Kidney (tissue), 14 donors: Measurements from ENCODE around the gene SPTSSA. TPM values are rescaled to one million over a fixed set of nuclear protein-coding genes. Genes with fewer than 3 reads are reported as not detected.
"Not testable (repeated sequence)": the region's sequence is repeated elsewhere in the genome, so short reads cannot be mapped to it uniquely, and the experiment has no call there.

Experiments used
- DNase-seq, 5 donors: peaks; one replicate each; pipeline ENCODE4 v3.0.0-alpha.2; 2013 to 2020
- FAIRE-seq: peaks from 2 replicates; lab custom pipeline; 2012; peaks lifted over from hg19 to GRCh38; lab: Jason Lieb, UNC
- H3K27ac ChIP-seq, 2 donors: one replicate each; pipeline ENCODE4 v1.7.0; 2013; ENCODE audit warnings: low read depth in 2 of 2, low read length in 2 of 2, inconsistent platforms in 1 of 2
- H3K27me3 ChIP-seq: one replicate; pipeline ENCODE4 v1.7.1; 2013; ENCODE audit warnings: low read length, inconsistent platforms; ENCODE audit not compliant: control insufficient read depth, insufficient read depth
- H3K36me3 ChIP-seq, 3 donors: one replicate each; pipeline versions ENCODE4 v1.7.0 to v1.7.1; 2013; ENCODE audit warnings: low read length in 3 of 3, control low read depth in 1 of 3, inconsistent platforms in 1 of 3; ENCODE audit not compliant: insufficient read depth in 3 of 3, control insufficient read depth in 2 of 3
- H3K4me1 ChIP-seq, 3 donors: one replicate each; pipeline versions ENCODE4 v1.7.0 to v1.7.1; 2013; ENCODE audit warnings: low read length in 3 of 3, inconsistent platforms in 1 of 3, low read depth in 1 of 3; ENCODE audit not compliant: control insufficient read depth in 2 of 3, insufficient read depth in 2 of 3
- H3K4me3 ChIP-seq, 3 donors: one replicate each; pipeline versions ENCODE4 v1.7.0 to v1.8.1; 2013; ENCODE audit warnings: low read length in 3 of 3, control low read depth in 1 of 3, inconsistent platforms in 1 of 3
- H3K9ac ChIP-seq, 3 donors: one replicate each; pipeline versions ENCODE4 v1.7.0 to v1.7.1; 2013; ENCODE audit warnings: low read length in 3 of 3, control low read depth in 1 of 3, inconsistent platforms in 1 of 3
- H3K9me3 ChIP-seq, 3 donors: one replicate each; pipeline versions ENCODE4 v1.7.0 to v1.7.1; 2013; ENCODE audit warnings: low read length in 3 of 3, control low read depth in 1 of 3, inconsistent platforms in 1 of 3; ENCODE audit not compliant: control insufficient read depth in 2 of 3, insufficient read depth in 1 of 3
- CTCF ChIP-seq: IDR thresholded peaks from 3 replicates; pipeline ENCODE4 v1.5.1; 2012; ENCODE audit warnings: mild to moderate bottlenecking, moderate library complexity, borderline replicate concordance; ENCODE audit not compliant: insufficient read depth; ENCODE audit errors: extremely low read depth
- intact Hi-C: fragments of 100-400 bp; cut with DNase I; formaldehyde crosslinking; loops from one replicate; pipeline ENCODE4 v1.11.1; 2022
- polyA plus RNA-seq: library from polyadenylated mRNA; stranded (reverse); fragments of 350-450 nt; fragmentation: Illumina TruSeq; extraction: RNeasy Lipid Tissue Mini Kit (QIAGEN cat#74804); gene quantifications from one replicate; pipeline ENCODE4 v1.2.3, GENCODE V29; 2014; ENCODE audit warnings: low read depth, low replicate concordance; ENCODE audit not compliant: insufficient read depth
- total RNA-seq: library from RNA; stranded (reverse); fragmentation: NEBNext Ultra II Directional; extraction: Animal tissue kit (Norgen Biotek cat#: 25700); gene quantifications from one replicate; pipeline ENCODE4 v1.2.1, GENCODE V29; 2021
- donor health status: control.
- donor health status: control.
- donor health status: control.
- donor health status: control.
- donor health status: control.
- donor health status: DM: yes; HTN: yes; CAD: no.
- donor health status: Normal renal cell carcinoma (clear cell type).

SPTSSA gene
- total and polyA plus RNA-seq, 2 donors from 2014 or later = 17.4 to 19.2 TPM

DNA sequence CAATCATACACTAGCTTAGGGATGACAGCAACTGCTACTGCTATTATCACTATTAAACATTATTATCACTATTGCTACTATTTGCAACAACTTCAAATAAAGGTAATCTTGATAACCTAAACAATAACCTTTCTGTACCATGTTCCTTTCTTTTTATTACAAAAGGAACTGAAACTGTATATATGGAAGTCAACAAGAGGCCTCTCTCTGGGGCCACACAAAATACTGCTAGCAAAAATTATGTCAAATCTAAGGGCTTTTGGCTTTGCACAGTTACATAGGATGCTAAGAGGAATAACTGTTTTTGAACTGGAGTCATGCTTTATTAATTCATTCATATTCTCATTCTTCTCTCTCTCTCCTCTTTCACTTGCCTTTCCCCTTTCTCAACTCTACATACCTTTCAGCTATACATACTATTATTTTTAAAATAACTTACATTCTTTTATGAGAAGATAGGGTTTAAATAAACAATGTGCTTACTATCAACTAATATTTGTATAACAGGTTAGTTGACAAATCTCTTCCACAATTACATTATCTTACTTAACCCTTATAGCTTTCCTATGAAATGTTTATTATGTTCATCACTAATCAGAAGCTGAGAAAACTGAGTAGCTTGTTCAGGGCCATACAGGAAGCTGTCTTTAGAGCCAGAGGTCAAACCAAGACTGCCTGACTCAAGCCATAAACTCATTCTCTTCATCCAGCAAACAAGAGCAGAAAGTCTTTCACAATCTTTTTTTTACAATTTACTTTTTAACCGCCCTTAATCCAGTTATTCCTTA lies 25.7 kb downstream of the SPTSSA start:
- H3K9me3 ChIP-seq = no peaks in the 10 kb centered on the region
- H3K4me1 ChIP-seq = no peaks in the 10 kb centered on the region
- no peaks in the 10 kb centered on the region for H3K27me3 ChIP-seq
- no peak overlapping the region for H3K9ac ChIP-seq
- intact Hi-C loops = no loop called here
- no peak for TF ChIP-seq CTCF
- no peak overlapping the region for H3K4me3 ChIP-seq
- no peaks in the 10 kb centered on the region for H3K36me3 ChIP-seq
- DNase-seq (no peak), FAIRE-seq (no peak)
- no peak overlapping the region for H3K27ac ChIP-seq

DNA sequence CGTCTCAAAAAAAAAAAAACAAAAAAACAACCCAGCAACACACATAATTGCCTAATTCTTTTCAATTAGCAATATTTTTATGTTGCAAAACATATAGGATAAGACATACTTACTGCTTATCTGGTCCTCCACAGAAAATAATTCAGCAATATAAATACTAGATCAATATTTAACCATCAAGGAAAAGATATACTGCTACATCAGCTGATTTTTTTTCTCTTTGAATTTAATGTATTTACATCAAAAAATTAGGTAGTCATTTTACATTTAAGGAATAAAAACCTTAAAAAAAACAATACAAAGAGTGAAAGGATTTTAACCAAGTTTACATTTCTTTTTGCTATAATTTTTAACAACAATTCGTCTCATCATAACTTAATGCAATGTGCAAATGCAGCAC lies 28.1 kb downstream of the SPTSSA start:
- Histone ChIP-seq H3K4me3 (no peak overlapping the region), H3K9ac (no peak overlapping the region), H3K27ac (no peak overlapping the region), H3K9me3 (no peaks in the 10 kb centered on the region), H3K36me3 (no peaks in the 10 kb centered on the region), H3K4me1 (no peaks in the 10 kb centered on the region), H3K27me3 (no peaks in the 10 kb centered on the region)
- intact Hi-C loops = no loop called here
- no peak for FAIRE-seq
- no peak for DNase-seq
- TF ChIP-seq CTCF = no peak

DNA sequence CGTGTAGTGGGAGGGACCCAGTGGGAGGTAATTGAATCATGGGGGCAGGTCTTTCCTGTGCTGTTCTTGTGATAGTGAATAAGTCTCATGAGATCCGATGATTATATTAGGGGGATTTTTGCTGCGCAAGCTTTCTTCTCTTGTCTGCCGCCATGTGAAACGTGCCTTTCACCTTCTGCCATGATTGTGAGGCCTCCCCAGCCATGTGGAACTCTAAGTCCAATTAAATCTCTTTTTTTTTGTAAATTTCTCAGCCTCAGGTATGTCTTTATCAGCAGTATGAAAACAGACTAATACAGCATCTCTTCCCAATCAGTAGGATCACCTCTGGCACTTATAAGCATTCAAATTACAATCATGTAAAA lies 34.0 kb downstream of the SPTSSA start:
- H3K4me1 ChIP-seq, DNase-seq, H3K27ac ChIP-seq, H3K9me3 ChIP-seq, FAIRE-seq, H3K27me3 ChIP-seq, H3K4me3 ChIP-seq, intact Hi-C loops, H3K36me3 ChIP-seq, H3K9ac ChIP-seq: not testable (repeated sequence)

GRCh38 chr14:34426313-34427295 lies 35.4 kb downstream of the SPTSSA start:
- Histone ChIP-seq H3K27ac (no peak overlapping the region), H3K9me3 (no peaks in the 10 kb centered on the region), H3K36me3 (no peaks in the 10 kb centered on the region), H3K9ac (no peak overlapping the region), H3K4me3 (no peak overlapping the region), H3K4me1 (no peaks in the 10 kb centered on the region), H3K27me3 (no peaks in the 10 kb centered on the region)
- no peak for TF ChIP-seq CTCF
- intact Hi-C loops = no loop called here
- DNase-seq (no peak), FAIRE-seq (no peak)
